Measurements from ENCODE around the gene TMEM184C.

The TMEM184C gene

GRCh38 chr4:147599769-147600168 lies 17.4 kb upstream of the TMEM184C start:
- Histone ChIP-seq H3K9ac (ENCODE audit: low read depth, low read length, poor library complexity, severe bottlenecking) (no peak overlapping the region), H4K20me1 (ENCODE audit: insufficient read depth, low read length, poor library complexity, severe bottlenecking) (no peaks in the 10 kb centered on the region), H3K4me1 (ENCODE audit: insufficient read depth, low read length, poor library complexity, severe bottlenecking) (no peaks in the 10 kb centered on the region), H3K79me2 (ENCODE audit: insufficient read depth, low read length) (no peaks in the 10 kb centered on the region), H3K27me3 (ENCODE audit: insufficient read depth, low read length, poor library complexity, severe bottlenecking) (no peaks in the 10 kb centered on the region), H3K4me3 (ENCODE audit: low read length, poor library complexity, severe bottlenecking) (no peak overlapping the region), H3K36me3 (ENCODE audit: insufficient read depth, low read length) (no peaks in the 10 kb centered on the region), H3K4me2 (ENCODE audit: low read depth, low read length, poor library complexity, severe bottlenecking) (no peak overlapping the region), H2AFZ (ENCODE audit: low read length) (no peak overlapping the region), H3K9me3 (ENCODE audit: insufficient read depth, low read depth, low read length) (no peaks in the 10 kb centered on the region), H3K9me2 (replicated peaks; ENCODE audit: low read depth, low read length) (no peaks in the 10 kb centered on the region), H3F3A (ENCODE audit: low read depth) (no peaks in the 10 kb centered on the region)
- TF ChIP-seq CTCF (conservative IDR thresholded peaks at IDR 0.05; ENCODE audit: low read length) (no peak), EZH2phosphoT487 (IDR thresholded peaks at IDR 0.05; ENCODE audit: borderline replicate concordance) (no peak)

- H3K36me3 ChIP-seq (ENCODE audit: insufficient read depth, low read length) = no peaks in the 10 kb centered on the region
- H3K4me3 ChIP-seq (ENCODE audit: low read length, poor library complexity, severe bottlenecking) = no peak overlapping the region
- no peak for TF ChIP-seq EZH2phosphoT487 (IDR thresholded peaks at IDR 0.05; ENCODE audit: borderline replicate concordance)
- TF ChIP-seq CTCF (conservative IDR thresholded peaks at IDR 0.05; ENCODE audit: low read length) = no peak
- H3K9me3 ChIP-seq (ENCODE audit: insufficient read depth, low read depth, low read length) = no peaks in the 10 kb centered on the region
- H4K20me1 ChIP-seq (ENCODE audit: insufficient read depth, low read length, poor library complexity, severe bottlenecking) = no peaks in the 10 kb centered on the region
- H3K9ac ChIP-seq (ENCODE audit: low read depth, low read length, poor library complexity, severe bottlenecking) = no peak overlapping the region
- peaks cover 31% of the 10 kb centered on the region for H3K27me3 ChIP-seq (ENCODE audit: insufficient read depth, low read length, poor library complexity, severe bottlenecking)
- H2AFZ ChIP-seq (ENCODE audit: low read length) = no peak overlapping the region
- H3F3A ChIP-seq (ENCODE audit: low read depth) = no peaks in the 10 kb centered on the region
- no peaks in the 10 kb centered on the region for H3K79me2 ChIP-seq (ENCODE audit: insufficient read depth, low read length)
- no peak overlapping the region for H3K4me2 ChIP-seq (ENCODE audit: low read depth, low read length, poor library complexity, severe bottlenecking)
- no peaks in the 10 kb centered on the region for H3K9me2 ChIP-seq (replicated peaks; ENCODE audit: low read depth, low read length)
- no peaks in the 10 kb centered on the region for H3K4me1 ChIP-seq (ENCODE audit: insufficient read depth, low read length, poor library complexity, severe bottlenecking)
Measured at GRCh38 chr4:147605499-147605898, 11.7 kb upstream of the TMEM184C start.

- Histone ChIP-seq H3K4me1 (ENCODE audit: insufficient read depth, low read length, poor library complexity, severe bottlenecking) (no peaks in the 10 kb centered on the region), H4K20me1 (ENCODE audit: insufficient read depth, low read length, poor library complexity, severe bottlenecking) (no peaks in the 10 kb centered on the region), H3K9ac (ENCODE audit: low read depth, low read length, poor library complexity, severe bottlenecking) (no peak overlapping the region), H2AFZ (ENCODE audit: low read length) (no peak overlapping the region), H3K9me2 (replicated peaks; ENCODE audit: low read depth, low read length) (no peaks in the 10 kb centered on the region), H3K9me3 (ENCODE audit: insufficient read depth, low read depth, low read length) (no peaks in the 10 kb centered on the region), H3K4me2 (ENCODE audit: low read depth, low read length, poor library complexity, severe bottlenecking) (no peak overlapping the region), H3F3A (ENCODE audit: low read depth) (no peaks in the 10 kb centered on the region), H3K36me3 (ENCODE audit: insufficient read depth, low read length) (no peaks in the 10 kb centered on the region), H3K79me2 (ENCODE audit: insufficient read depth, low read length) (no peaks in the 10 kb centered on the region), H3K27me3 (ENCODE audit: insufficient read depth, low read length, poor library complexity, severe bottlenecking) (peaks cover 50% of the 10 kb centered on the region), H3K4me3 (ENCODE audit: low read length, poor library complexity, severe bottlenecking) (no peak overlapping the region)
- TF ChIP-seq EZH2phosphoT487 (IDR thresholded peaks at IDR 0.05; ENCODE audit: borderline replicate concordance) (no peak), CTCF (conservative IDR thresholded peaks at IDR 0.05; ENCODE audit: low read length) (no peak)
Measured at GRCh38 chr4:147607471-147607870, 9.7 kb upstream of the TMEM184C start.

Measured in Loucy (cell line).